GM12873 (cell line): ENCODE measurements around the gene ZNF444.

Experiments used
- TF ChIP-seq, protein P1 (sequence below): IDR thresholded peaks from 2 replicates; pipeline ENCODE4 v1.5.1; 2012; ENCODE audit warnings: low read depth, mild to moderate bottlenecking, moderate library complexity, low read length, control low read depth; ENCODE audit not compliant: insufficient read depth; ENCODE audit errors: missing control alignments

Gene ZNF444

DNA sequence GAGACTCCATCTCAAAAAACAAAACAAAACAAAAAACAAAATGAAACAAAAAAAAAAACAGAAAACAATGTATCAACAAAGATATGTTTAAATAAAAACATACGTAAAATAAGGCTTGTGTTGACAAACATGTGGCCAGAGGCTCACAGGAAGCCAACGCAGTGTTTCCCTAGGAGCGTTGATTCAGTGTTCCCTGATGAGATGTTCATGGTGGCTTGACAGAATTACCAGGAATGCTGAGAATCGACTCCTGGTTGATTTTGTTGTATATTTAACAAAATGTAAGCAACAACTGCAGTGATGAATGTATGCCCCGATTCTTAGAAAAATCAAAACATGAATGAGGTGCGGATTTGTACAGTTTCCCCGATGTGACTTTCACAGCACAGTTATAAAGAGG is 11.1 kb upstream of the ZNF444 start:
- TF ChIP-seq, protein P1, sequence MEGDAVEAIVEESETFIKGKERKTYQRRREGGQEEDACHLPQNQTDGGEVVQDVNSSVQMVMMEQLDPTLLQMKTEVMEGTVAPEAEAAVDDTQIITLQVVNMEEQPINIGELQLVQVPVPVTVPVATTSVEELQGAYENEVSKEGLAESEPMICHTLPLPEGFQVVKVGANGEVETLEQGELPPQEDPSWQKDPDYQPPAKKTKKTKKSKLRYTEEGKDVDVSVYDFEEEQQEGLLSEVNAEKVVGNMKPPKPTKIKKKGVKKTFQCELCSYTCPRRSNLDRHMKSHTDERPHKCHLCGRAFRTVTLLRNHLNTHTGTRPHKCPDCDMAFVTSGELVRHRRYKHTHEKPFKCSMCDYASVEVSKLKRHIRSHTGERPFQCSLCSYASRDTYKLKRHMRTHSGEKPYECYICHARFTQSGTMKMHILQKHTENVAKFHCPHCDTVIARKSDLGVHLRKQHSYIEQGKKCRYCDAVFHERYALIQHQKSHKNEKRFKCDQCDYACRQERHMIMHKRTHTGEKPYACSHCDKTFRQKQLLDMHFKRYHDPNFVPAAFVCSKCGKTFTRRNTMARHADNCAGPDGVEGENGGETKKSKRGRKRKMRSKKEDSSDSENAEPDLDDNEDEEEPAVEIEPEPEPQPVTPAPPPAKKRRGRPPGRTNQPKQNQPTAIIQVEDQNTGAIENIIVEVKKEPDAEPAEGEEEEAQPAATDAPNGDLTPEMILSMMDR: no peak

DNA sequence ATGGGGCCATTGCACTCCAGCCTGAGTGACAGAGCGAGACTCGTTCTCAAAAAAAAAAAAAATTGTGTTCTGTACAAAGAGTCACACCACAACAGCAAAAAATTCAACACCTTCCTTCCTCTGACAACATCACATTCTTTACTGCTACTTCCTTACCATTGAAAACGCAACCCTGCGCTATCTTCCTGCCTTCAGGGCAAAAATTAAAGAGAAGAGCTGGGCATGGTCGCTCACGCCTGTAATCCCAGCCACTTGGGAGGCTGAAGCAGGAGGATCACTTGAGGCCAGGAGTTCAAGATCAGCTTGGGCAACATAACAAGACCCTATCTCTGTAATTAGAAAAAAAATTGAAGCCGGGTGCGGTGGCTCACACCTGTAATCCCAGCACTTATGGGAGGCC is 9.4 kb upstream of the ZNF444 start:
- TF ChIP-seq, protein P1: no peak

DNA sequence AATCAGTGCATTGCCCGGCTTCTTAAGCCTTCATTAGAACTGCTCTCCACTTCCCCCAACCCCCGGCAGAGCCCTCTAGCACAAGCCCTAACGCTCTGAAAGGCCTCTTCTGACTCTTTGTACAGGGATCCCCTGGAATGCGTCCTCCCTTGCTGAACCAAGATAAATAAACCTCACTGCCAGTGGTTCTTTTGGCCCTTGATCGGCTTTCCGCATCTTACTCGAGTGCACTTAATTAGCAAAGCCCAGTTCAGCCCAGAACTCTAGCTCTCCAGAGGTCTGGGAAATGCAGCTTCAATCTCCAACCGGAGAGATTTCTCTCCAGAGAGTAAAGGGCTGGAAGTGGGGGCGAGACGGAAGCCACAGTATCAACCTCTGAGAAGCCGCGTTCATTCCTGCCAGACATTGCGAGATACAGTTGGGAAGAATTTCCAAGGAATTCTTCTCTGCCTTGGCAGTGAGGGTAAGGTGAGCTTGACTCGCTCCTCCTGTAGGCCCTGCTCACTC is 8.7 kb upstream of the ZNF444 start:
- TF ChIP-seq, protein P1: no peak

DNA sequence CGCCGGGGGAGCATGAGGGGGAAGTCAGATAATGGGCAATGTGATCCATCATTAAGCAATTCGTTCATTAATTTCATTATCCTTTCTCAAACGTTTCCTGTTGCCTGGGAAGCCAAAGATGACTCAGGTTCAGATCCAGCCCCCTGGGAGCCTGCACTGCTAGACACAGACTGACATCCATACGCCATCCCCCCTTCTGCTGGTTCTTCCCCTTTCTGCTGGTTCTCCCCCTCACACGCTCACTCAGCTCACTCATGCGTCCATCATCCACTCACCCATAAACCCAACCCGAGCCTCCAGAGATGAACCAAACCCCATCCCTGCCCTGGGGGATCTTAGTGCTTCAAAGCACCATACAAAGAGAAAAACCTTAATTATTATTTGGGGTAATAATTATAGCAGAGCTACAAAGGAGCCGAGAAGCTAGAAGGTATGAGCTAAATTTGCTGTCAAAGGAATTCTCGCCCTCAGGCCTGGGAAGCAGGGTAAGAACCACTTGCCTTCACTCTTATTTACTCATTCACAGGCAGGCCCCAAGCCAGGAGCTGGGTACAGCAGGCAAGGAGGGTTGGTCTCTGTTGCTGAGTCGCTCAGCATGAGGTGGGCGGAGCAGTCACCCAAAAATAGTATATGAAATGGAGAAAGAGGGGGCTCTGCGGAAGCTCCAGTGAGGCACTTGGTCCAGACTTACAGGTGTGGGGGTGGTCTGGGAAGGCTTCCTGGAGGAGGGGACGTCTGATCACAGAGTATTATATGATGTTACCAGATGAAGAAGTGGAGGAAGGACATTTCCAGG is 7.0 kb upstream of the ZNF444 start:
- TF ChIP-seq, protein P1: no peak

DNA sequence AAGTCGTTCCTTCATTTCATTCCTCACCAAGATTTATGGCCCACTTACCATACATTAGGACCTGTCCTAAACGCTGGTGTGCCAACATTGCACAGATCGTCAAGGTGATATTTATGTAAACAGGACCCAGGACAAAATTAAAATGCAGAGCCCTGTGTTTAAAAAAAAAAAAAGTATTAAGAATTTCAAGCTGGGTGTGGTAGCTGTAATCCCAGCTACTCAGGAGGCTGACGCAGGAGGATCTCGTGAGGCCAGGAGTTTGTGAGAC is 6.5 kb upstream of the ZNF444 start:
- TF ChIP-seq, protein P1: no peak

DNA sequence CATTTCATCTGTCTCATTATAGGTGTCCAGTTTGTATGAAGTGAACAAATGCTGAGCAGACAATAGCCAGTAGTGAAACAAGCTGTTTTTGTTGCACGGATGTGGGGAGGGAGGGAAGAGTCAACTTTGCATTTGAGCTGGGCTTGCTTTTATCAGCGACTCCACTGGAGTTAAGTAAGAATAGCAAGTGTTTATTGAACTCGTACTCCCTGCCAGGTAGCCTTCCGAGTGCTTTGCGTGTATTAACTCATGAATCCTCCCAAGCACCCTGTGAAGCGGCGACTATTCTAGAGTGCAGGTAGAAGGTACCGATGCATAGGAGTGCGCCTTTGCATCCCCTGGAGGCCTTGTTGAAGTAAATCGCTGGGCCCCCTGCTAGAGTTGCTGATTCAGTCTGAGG is 4.7 kb upstream of the ZNF444 start:
- TF ChIP-seq, protein P1: no peak

DNA sequence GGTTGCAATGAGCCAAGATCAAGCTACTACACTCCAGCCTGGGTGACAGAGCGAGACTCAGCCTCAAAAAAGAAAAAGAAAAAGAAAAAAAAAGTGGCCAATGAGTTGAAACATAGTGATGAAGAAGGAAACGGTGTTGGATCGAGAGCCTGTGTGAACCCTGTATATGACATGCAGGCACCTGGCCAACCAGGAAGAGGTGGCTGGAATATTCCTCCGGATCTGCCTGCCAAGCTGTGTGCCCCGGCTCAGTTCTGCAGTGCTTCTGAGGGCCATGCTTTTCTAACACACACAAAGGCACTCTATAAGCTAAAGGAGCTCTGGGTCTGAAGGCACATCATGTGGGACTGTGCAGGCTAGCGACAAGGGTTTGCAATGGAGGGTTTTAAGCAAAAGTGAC is 3.7 kb upstream of the ZNF444 start:
- TF ChIP-seq, protein P1: no peak
